SU-DHL-6 (cell line): ENCODE measurements around the gene GOLPH3.

Source experiments
- EZH2phosphoT487 ChIP-seq: fragments of 200-600 bp; sonication (generic), shearing (Covaris generic); conservative IDR thresholded peaks from 2 replicates; pipeline ENCODE4 v1.6.1; 2018; ENCODE audit warnings: mild to moderate bottlenecking, antibody characterized with exemption, low read length, moderate library complexity, mixed read lengths
- TF ChIP-seq, protein P1 (sequence below): fragments of 200-600 bp; sonication (generic); IDR thresholded peaks from one replicate; pipeline ENCODE4 v1.5.1; 2017; ENCODE audit warnings: antibody characterized with exemption, mild to moderate bottlenecking, low read length, moderate library complexity; ENCODE audit not compliant: insufficient read depth, poor library complexity, severe bottlenecking

DNA sequence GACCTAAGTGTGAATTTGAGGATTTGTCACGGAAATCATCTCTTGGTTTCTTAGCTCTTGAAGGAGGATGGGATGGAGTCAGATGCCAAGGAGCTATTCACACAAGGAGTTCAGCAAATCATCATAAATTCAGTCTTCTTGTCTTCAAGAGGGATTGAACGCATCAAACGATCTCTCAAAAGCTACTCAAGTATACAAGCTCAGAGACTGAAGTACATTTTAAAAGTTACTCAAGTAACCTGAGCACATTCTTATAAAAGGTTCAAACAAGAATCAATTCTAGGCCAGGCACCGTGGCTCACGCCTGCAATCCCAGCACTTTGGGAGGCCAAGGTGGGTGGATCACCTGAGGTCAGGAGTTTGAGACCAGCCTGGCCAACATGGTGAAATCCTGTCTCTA is 21.1 kb upstream of the GOLPH3 start:
- TF ChIP-seq, protein P1, sequence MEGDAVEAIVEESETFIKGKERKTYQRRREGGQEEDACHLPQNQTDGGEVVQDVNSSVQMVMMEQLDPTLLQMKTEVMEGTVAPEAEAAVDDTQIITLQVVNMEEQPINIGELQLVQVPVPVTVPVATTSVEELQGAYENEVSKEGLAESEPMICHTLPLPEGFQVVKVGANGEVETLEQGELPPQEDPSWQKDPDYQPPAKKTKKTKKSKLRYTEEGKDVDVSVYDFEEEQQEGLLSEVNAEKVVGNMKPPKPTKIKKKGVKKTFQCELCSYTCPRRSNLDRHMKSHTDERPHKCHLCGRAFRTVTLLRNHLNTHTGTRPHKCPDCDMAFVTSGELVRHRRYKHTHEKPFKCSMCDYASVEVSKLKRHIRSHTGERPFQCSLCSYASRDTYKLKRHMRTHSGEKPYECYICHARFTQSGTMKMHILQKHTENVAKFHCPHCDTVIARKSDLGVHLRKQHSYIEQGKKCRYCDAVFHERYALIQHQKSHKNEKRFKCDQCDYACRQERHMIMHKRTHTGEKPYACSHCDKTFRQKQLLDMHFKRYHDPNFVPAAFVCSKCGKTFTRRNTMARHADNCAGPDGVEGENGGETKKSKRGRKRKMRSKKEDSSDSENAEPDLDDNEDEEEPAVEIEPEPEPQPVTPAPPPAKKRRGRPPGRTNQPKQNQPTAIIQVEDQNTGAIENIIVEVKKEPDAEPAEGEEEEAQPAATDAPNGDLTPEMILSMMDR = no peak
- TF ChIP-seq EZH2phosphoT487 = no peak
